Psoas muscle (tissue), 8 donors: ENCODE measurements around the gene ZNF593. TPM values are rescaled to one million over a fixed set of nuclear protein-coding genes. Genes with fewer than 3 reads are reported as not detected.
A peak's percentile ranks its signal among the peaks of the same experiment; 100 is the strongest.

Experiments
- ATAC-seq, 4 donors: fragments of 200-7000 bp; cut with Tn5 transposase; one replicate each; pipeline ENCODE4 v1.9.1; 2020; ENCODE audit warnings: moderate library complexity in 3 of 4, mild to moderate bottlenecking in 2 of 4
- DNase-seq, 2 donors: peaks; one replicate each; pipeline ENCODE4 v3.0.0-alpha.2; 2020
- H3K27ac ChIP-seq: fragments of 200-600 bp; one replicate; pipeline ENCODE4 v1.8.0; 2022
- H3K27me3 ChIP-seq, 3 donors: fragments of 200-600 bp in 1 of 3; one replicate each; pipeline versions ENCODE4 v1.6.1 to v1.8.0; 2013 to 2022; ENCODE audit warnings: low read length in 2 of 3, mild to moderate bottlenecking in 2 of 3, moderate library complexity in 1 of 3; ENCODE audit not compliant: insufficient read depth in 3 of 3
- H3K36me3 ChIP-seq, 2 donors: fragments of 200-600 bp in 1 of 2; one replicate each; pipeline versions ENCODE4 v1.6.1 to v1.8.0; 2013 to 2022; ENCODE audit warnings: low read depth in 1 of 2, mild to moderate bottlenecking in 1 of 2, moderate library complexity in 1 of 2; ENCODE audit not compliant: insufficient read depth in 1 of 2
- H3K4me1 ChIP-seq: fragments of 200-600 bp; one replicate; pipeline ENCODE4 v1.8.0; 2022
- H3K4me3 ChIP-seq: fragments of 200-600 bp; one replicate; pipeline ENCODE4 v1.8.0; 2022; ENCODE audit warnings: mild to moderate bottlenecking
- H3K9me3 ChIP-seq: fragments of 200-600 bp; one replicate; pipeline ENCODE4 v1.8.0; 2022
- WGBS, 3 donors: extraction: QIAGEN DNeasy Blood & Tissue Kit; methylation state at CpG; one replicate each; pipeline versions ENCODE4 v1.1.6 to v1.1.7; 2013; 5-methylcytosine and 5-hydroxymethylcytosine counted together
- intact Hi-C, 2 donors: fragments of 100-400 bp; cut with DNase I; formaldehyde crosslinking; loops; one replicate each; pipeline versions ENCODE4 v1.11.0 to v1.14.2; 2022
- polyA plus RNA-seq, 3 donors: library from polyadenylated mRNA; stranded (reverse); fragments of 200-250 nt; gene quantifications; one replicate each; pipeline ENCODE4 v1.2.3, GENCODE V29; 2013
- total RNA-seq, 4 donors: library from RNA; stranded (reverse); fragmentation: NEBNext Ultra II Directional in 2 of 4; extraction: Animal tissue kit (Norgen Biotek cat#: 25700) in 2 of 4; gene quantifications; one replicate each; pipeline versions ENCODE4 v1.2.1 to v1.2.4, GENCODE V29; 2021 to 2023
- TF ChIP-seq, protein P1 (sequence below): fragments of 200-600 bp; IDR thresholded peaks from one replicate; pipeline ENCODE4 v1.8.0; 2022; ENCODE audit warnings: antibody characterized with exemption
- donor health status: healthy with polysubstance abuse.
- donor health status: DM: no; HTN: no; CAD: no; lungs with moderate emphysema.
- donor health status: Bipolar disorder and iron deficiency.
- donor health status: healthy.
- donor health status: DM: yes; HTN: yes; CAD: no.
- donor health status: DM: no; HTN: no; CAD: no.
- donor health status: DM: no; HTN: no; CAD: no.
- donor health status: DM: yes; HTN: yes; CAD: no.

ZNF593 gene
- total and polyA plus RNA-seq, 7 donors = 65.7 to 236 (median 79.4) TPM

DNA sequence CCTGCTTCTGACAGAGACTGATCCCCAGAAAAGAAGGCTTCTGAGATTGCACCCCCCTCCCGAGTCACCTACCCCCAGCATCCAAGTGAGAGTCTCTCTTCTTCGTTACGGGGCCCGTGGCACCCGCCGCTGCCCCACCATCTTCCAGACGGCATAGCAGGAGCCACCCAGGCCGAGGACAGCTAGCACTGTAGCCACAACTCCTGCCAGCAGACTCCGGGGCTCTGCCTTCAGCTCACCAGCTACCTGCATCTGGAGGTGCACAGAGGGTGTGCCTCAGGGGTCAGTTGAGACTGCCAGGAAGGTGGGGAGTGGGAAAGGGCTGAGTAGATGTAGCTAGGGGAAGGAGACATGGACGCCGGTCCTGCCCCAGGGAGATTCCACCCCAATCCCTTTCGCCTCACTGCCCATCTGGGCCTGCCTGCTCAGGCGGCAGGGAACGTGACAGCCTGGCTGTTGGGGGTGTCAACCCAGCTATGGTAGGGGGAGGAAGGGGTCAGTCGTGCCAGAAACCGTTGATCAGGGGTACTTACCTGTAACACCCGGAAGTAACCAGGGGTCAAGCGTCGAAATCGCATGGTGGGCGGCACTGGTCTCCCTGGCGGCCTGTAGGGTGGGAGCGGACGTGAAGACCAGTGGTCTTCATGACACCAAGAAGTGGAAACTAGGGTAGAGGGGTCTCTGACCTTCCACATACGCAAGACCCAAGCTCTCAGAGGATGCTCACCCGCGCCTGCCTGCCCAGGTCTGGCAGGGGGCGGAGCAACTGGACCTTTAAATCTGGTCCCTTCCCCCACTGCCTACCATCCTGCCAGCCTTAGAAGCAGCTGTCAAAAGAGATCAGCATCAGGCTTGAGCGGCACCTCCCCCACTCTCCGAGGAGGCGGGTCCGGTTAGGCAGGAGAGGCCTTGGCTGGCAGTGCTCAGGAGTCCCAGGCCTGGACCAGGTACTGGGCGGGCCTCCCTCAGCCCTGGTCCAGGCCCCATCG is 1.7 kb downstream of the ZNF593 start, which contains the start of gene ZNF593OS:
ZNF593OS (minus strand) TSS at position 749 of the 989 bp plus-strand sequence; CDS start at position 578, 171 bp downstream.
- H3K27me3 ChIP-seq = no peaks in the 10 kb centered on the region

GRCh38 chr1:26175346-26175745 is 5.6 kb downstream of the ZNF593 start:
- TF ChIP-seq, protein P1, sequence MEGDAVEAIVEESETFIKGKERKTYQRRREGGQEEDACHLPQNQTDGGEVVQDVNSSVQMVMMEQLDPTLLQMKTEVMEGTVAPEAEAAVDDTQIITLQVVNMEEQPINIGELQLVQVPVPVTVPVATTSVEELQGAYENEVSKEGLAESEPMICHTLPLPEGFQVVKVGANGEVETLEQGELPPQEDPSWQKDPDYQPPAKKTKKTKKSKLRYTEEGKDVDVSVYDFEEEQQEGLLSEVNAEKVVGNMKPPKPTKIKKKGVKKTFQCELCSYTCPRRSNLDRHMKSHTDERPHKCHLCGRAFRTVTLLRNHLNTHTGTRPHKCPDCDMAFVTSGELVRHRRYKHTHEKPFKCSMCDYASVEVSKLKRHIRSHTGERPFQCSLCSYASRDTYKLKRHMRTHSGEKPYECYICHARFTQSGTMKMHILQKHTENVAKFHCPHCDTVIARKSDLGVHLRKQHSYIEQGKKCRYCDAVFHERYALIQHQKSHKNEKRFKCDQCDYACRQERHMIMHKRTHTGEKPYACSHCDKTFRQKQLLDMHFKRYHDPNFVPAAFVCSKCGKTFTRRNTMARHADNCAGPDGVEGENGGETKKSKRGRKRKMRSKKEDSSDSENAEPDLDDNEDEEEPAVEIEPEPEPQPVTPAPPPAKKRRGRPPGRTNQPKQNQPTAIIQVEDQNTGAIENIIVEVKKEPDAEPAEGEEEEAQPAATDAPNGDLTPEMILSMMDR = no peak
- no peaks in the 10 kb centered on the region for H3K36me3 ChIP-seq
- H3K9me3 ChIP-seq = no peaks in the 10 kb centered on the region
- no peak for DNase-seq
- WGBS, 3 donors = 92 to 99% (median 95%) methylated on average over 8 of the region's 8 CpGs
- H3K4me3 ChIP-seq = no peak overlapping the region
- no peak overlapping the region for H3K27ac ChIP-seq
- no peak for ATAC-seq
- intact Hi-C loops = loop anchor here in 1 of 2 donors (2.0 kb wide), 1 partner anchor 47 kb away; no protein-coding TSS in a partner anchor
- H3K4me1 ChIP-seq = peaks cover 17% of the 10 kb centered on the region
- no peaks in the 10 kb centered on the region for H3K27me3 ChIP-seq

More for the DNA sequence above, 1.7 kb downstream of the ZNF593 start, which contains the start of gene ZNF593OS:
- DNase-seq (peak; percentile 49 to 80), ATAC-seq (peak; percentile 53 to 69 (median 64))
- intact Hi-C loops = no loop called here
- Histone ChIP-seq H3K36me3 (no peaks in the 10 kb centered on the region), H3K4me3 (peak within 1 kb of the TSS; percentile 77), H3K27ac (peak within 1 kb of the TSS; percentile 90), H3K9me3 (no peaks in the 10 kb centered on the region), H3K4me1 (peaks cover 17% of the 10 kb centered on the region)
- TF ChIP-seq, protein P1 = no peak
- 80 to 86% (median 83%) methylated on average over 34 of the region's 34 CpGs for WGBS, 3 donors

DNA sequence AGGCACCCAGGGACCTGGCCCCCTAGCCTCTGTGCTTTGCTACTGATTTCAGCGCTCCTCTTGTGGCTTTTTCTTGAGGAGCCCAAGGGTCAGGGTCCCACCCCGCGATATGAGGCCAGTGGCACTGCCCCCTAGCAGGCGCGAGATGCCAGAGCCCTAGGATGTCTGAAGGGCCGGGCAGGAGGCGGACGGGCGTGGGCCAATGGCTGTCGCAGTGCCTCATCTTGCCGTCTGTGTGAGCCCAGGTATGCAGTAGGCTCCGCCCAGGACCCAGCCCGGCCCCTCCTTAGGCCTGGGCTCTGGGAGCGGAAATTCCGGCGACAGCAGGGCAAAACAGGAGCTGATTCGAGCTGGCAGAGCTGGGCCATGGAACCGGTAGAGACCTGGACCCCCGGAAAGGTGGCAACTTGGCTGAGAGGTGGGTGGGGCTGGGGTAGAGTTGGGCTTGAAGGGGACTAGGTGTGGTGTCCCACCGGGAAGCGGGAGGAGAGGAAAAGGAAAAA is 7.5 kb downstream of the ZNF593 start, which contains the start of gene CNKSR1:
CNKSR1 (plus strand) TSS at position 310 of the 503 bp plus-strand sequence; CDS start at position 367, 57 bp downstream.
- DNase-seq = no peak
- intact Hi-C loops = no loop called here
- Histone ChIP-seq H3K4me3 (no peak within 1 kb of the TSS), H3K4me1 (peaks cover 1% of the 10 kb centered on the region), H3K36me3 (no peaks in the 10 kb centered on the region), H3K27ac (peak within 1 kb of the TSS; percentile 16), H3K27me3 (no peaks in the 10 kb centered on the region), H3K9me3 (no peaks in the 10 kb centered on the region)
- ATAC-seq = no peak
- TF ChIP-seq, protein P1 = no peak
- 62 to 66% (median 63%) methylated on average over 21 of the region's 21 CpGs for WGBS, 3 donors

- DNase-seq = no peak
- no peak overlapping the region for H3K4me3 ChIP-seq
- WGBS, 3 donors = 65 to 77% (median 69%) methylated on average over 4 of the region's 4 CpGs
These were observed 10.3 kb downstream of the ZNF593 start for GRCh38 chr1:26180010-26180506.

More at GRCh38 chr1:26180010-26180506, 10.3 kb downstream of the ZNF593 start:
- Histone ChIP-seq H3K27me3 (no peaks in the 10 kb centered on the region), H3K9me3 (no peaks in the 10 kb centered on the region), H3K36me3 (peaks cover 0 to 15% of the 10 kb centered on the region in 2 donors), H3K4me1 (peaks cover 11% of the 10 kb centered on the region), H3K27ac (no peak overlapping the region)
- no peak for ATAC-seq
- intact Hi-C loops = loop anchor here in 1 of 2 donors (5.0 kb wide), 1 partner anchor 52 kb away; the partner anchor contains the start of gene CEP85
- TF ChIP-seq, protein P1 = no peak
